Brain microvascular endothelial cell (primary cell): ENCODE results near the gene BACH2.
A peak's percentile ranks its signal among the peaks of the same experiment; 100 is the strongest.

ENCODE experiments used
- DNase-seq: peaks from one replicate; pipeline ENCODE4 v3.0.0-alpha.2; 2020
- H3K27ac ChIP-seq: fragments of 250-450 bp; sonication (Bioruptor Pico); 2 replicates; pipeline ENCODE4 v1.5.1; 2020; ENCODE audit warnings: mild to moderate bottlenecking, moderate library complexity
- H3K27me3 ChIP-seq: fragments of 250-450 bp; sonication (Bioruptor Pico); replicated peaks from 2 replicates; pipeline ENCODE4 v1.5.1; 2020; ENCODE audit warnings: mild to moderate bottlenecking
- H3K36me3 ChIP-seq: fragments of 250-450 bp; sonication (Bioruptor Pico); replicated peaks from 2 replicates; pipeline ENCODE4 v1.5.1; 2020; ENCODE audit warnings: mild to moderate bottlenecking
- H3K4me3 ChIP-seq: 2 replicates; pipeline ENCODE4 v1.5.1; 2011; ENCODE audit warnings: low read depth, mild to moderate bottlenecking, control low read depth, low read length, moderate library complexity
- in situ Hi-C: cut with HindIII; loops from 2 replicates; pipeline ENCODE4 v1.10.0; 2017; ENCODE audit warnings: low sequenced_read_pairs, low pct_ligation_motif_present
- TF ChIP-seq, protein P1 (sequence below): IDR thresholded peaks from 2 replicates; pipeline ENCODE4 v1.5.1; 2011; ENCODE audit warnings: low read depth, mild to moderate bottlenecking, moderate library complexity, low read length, control low read depth, inconsistent platforms; ENCODE audit errors: missing control alignments

The BACH2 gene

DNA sequence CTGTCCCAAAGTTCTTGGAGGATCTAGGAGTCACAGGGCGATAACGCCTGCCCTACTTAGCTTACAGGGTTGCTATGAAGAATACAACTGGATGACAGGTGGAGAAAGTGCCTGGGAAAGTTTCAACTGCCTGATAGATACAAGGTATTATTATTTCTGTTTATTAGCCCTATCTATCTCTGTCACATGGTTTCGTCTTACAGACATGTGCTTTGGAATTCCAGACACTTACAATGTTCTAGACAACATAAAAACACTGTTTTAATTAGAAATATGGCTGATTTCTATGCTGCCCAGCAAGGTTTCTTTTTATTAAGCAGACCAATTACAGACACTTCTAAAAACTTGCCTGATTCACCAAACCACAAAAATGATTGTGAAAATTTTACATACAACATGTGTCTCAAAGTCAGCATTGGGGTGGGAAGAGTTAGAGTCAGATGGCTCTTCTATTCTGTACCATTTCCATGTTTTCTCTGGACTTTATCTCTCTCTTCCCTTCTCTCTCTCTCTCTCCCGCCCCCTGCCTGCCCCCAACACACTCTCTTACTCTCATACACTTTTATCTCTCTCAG, 352.4 kb downstream of the BACH2 start:
- Histone ChIP-seq H3K27ac (no peak overlapping the region), H3K27me3 (no peaks in the 10 kb centered on the region), H3K36me3 (no peaks in the 10 kb centered on the region), H3K4me3 (no peak overlapping the region)
- in situ Hi-C loops, result no loop called here
- TF ChIP-seq, protein P1, sequence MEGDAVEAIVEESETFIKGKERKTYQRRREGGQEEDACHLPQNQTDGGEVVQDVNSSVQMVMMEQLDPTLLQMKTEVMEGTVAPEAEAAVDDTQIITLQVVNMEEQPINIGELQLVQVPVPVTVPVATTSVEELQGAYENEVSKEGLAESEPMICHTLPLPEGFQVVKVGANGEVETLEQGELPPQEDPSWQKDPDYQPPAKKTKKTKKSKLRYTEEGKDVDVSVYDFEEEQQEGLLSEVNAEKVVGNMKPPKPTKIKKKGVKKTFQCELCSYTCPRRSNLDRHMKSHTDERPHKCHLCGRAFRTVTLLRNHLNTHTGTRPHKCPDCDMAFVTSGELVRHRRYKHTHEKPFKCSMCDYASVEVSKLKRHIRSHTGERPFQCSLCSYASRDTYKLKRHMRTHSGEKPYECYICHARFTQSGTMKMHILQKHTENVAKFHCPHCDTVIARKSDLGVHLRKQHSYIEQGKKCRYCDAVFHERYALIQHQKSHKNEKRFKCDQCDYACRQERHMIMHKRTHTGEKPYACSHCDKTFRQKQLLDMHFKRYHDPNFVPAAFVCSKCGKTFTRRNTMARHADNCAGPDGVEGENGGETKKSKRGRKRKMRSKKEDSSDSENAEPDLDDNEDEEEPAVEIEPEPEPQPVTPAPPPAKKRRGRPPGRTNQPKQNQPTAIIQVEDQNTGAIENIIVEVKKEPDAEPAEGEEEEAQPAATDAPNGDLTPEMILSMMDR, result no peak
- no peak for DNase-seq

DNA sequence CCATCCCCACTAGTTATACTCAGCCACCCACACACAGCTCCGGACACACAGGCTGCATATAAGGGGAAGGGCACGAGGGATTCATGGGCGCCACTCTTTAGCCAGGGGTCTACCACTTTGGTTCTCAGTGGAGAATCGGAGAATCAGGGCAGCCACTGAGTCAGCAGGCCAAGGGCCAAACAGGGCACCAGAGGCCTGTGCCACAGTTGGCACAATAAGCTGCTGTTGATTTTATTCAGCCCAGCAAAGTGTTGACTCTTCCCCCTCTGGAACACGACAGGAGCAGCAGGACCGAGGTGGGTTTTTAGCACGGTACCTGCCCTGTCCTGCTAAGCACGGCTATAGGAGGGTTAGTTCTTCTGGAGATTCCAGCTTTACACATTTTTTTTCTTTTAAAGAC, 354.0 kb downstream of the BACH2 start:
- Histone ChIP-seq H3K4me3 (no peak overlapping the region), H3K36me3 (no peaks in the 10 kb centered on the region), H3K27me3 (no peaks in the 10 kb centered on the region), H3K27ac (no peak overlapping the region)
- in situ Hi-C loops, result no loop called here
- TF ChIP-seq, protein P1, result no peak
- no peak for DNase-seq

DNA sequence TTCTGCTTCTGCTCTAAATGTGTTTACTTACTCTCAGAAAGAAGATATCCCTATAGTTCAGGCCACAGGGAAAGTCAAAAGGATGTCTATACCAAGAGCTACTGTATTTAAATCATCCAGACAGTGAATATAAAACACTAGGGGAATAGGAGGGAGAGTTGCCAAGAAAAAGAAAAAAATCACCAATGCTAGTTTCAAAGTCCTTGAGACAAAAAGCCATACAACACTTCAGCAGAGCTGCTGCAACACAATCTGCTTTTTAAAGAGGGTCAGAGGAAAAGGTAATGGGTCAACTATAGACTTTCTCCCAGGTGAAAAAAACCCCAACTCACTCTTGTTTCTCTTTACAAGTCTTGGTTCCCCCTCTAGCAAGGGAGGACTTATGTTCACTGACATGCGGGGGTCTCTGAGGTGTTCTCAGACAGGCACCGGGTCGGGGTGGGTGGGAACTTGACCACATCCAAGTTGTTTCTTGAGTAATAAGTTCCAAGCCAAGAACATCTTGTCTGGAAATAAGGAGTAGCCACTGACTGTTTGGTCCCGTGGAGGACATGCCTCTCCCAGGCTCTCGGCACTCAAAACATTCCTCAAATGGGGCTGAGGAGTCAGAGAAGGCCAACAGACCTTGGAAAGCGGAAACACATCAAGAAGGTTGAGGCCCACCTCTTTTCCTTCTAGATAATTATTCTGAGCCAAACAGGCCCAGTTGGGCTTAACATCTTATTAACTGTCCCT, 354.7 kb downstream of the BACH2 start:
- in situ Hi-C loops, result no loop called here
- Histone ChIP-seq H3K4me3 (no peak overlapping the region), H3K27ac (no peak overlapping the region), H3K36me3 (no peaks in the 10 kb centered on the region), H3K27me3 (no peaks in the 10 kb centered on the region)
- no peak for DNase-seq
- TF ChIP-seq, protein P1, result no peak

DNA sequence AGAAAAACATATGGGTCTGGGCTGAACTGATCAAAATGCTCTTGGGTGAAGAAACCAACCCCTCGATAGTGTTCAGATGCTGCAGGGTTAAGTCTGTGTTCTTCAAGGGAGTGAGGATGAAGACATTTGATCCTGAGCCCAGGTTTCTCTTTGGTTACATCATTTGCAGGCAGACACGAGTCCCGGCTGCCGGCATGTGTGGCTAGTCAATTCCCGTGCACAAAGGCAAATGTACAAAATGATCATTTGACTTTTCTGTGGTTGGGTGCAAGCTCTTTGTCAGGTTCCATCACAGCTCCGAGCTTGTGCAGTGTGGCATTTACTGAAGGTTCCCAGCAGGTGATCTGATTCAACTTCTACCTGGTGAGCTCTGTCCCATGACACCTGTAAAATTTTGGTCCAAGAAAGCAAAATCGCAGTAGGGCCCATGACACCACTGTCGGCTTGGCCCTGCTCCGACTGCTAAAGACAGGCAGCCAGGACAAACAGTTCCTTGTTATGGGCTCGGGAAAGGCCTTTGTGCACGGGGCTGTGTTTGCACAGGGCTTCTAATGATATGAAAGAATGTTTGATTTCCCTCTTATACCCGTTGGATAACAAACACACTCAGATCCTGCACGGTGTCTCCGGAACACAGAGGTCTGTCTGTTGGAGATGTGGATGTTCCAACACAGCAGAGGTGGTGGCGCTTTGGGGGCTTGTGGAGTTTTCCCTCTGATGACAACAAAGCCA, 355.4 kb downstream of the BACH2 start:
- no peaks in the 10 kb centered on the region for H3K27me3 ChIP-seq
- in situ Hi-C loops, result no loop called here
- no peak for DNase-seq
- H3K4me3 ChIP-seq, result no peak overlapping the region
- TF ChIP-seq, protein P1, result no peak
- no peak overlapping the region for H3K27ac ChIP-seq
- no peaks in the 10 kb centered on the region for H3K36me3 ChIP-seq

DNA sequence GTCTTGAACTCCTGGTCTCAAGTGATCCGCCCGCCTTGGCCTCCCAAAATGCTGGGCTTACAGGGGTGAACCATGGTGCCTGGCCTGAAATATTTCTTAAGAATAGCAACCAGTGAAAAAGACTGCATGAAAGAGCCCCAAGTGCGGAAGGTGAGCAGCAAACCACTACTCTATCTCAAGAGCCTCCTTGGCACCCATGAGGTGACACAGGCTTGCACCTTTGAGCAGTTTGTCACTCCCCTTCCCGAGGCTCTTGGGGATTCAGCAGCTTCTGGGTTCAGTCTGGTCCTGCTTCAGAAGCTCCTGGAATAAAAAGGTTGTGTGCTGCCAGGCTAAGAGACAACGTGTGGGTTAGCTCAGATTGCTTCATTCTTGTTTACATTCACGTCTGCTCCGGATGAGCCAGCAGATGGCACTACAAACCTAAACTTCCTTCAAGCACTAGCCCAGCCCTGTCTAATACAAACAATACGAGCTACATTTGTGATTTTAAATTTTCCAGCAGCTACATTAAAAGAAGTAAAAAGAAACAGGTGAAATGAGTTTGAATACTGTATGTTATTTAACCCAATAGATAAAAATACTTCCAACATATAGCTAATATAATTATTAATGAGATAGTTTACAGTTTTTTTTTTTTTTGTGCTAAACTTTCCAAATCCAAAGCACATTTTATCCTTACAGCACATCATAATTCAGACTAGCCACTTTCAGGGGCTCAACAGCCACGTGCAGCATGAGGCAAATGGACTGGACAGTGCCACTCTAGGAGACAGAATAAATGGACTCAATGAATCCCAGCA, 356.2 kb downstream of the BACH2 start:
- H3K27ac ChIP-seq, result no peak overlapping the region
- no peak overlapping the region for H3K4me3 ChIP-seq
- no peaks in the 10 kb centered on the region for H3K36me3 ChIP-seq
- H3K27me3 ChIP-seq, result no peaks in the 10 kb centered on the region
- peak; percentile 79 for DNase-seq
- in situ Hi-C loops, result no loop called here
- TF ChIP-seq, protein P1, result peak; percentile 84
